Measurements from ENCODE around the gene CDK19.

CDK19 gene
- total RNA-seq: 24.7 to 27.3 (median 25.6) reads per million in 3 donors

- peak within 1 kb of the TSS; percentile 92 for H3K4me3 ChIP-seq (ENCODE audit: insufficient read depth, low read depth, low read length, poor library complexity, severe bottlenecking)
- H3K36me3 ChIP-seq (ENCODE audit: control insufficient read depth, insufficient read depth, low read length): no peaks in the 10 kb centered on the region
- H3K27me3 ChIP-seq (replicated peaks; ENCODE audit: control insufficient read depth, insufficient read depth, low read length, poor library complexity, severe bottlenecking): no peaks in the 10 kb centered on the region
- peak; percentile 98 to 99 (median 98) for DNase-seq
- H3K4me1 ChIP-seq (ENCODE audit: control insufficient read depth, insufficient read depth, low read length, poor library complexity, severe bottlenecking): peaks cover 5% of the 10 kb centered on the region
- peak within 1 kb of the TSS; percentile 93 for H3K27ac ChIP-seq (ENCODE audit: insufficient read depth, low read length, poor library complexity, severe bottlenecking)
- no peaks in the 10 kb centered on the region for H3K9me3 ChIP-seq (ENCODE audit: control insufficient read depth, low read length)
These were observed at the start of gene CDK19 for GRCh38 chr6:110815411-110816409. TSS of gene CDK19 (minus strand) at chr6:110815469. CDS start at chr6:110815136, 333 bp downstream.

- DNase-seq: no peak
- Histone ChIP-seq H3K27ac (ENCODE audit: insufficient read depth, low read length, poor library complexity, severe bottlenecking) (no peak overlapping the region), H3K4me1 (ENCODE audit: control insufficient read depth, insufficient read depth, low read length, poor library complexity, severe bottlenecking) (no peaks in the 10 kb centered on the region), H3K36me3 (ENCODE audit: control insufficient read depth, insufficient read depth, low read length) (no peaks in the 10 kb centered on the region), H3K27me3 (replicated peaks; ENCODE audit: control insufficient read depth, insufficient read depth, low read length, poor library complexity, severe bottlenecking) (no peaks in the 10 kb centered on the region), H3K9me3 (ENCODE audit: control insufficient read depth, low read length) (no peaks in the 10 kb centered on the region), H3K4me3 (ENCODE audit: insufficient read depth, low read depth, low read length, poor library complexity, severe bottlenecking) (no peak overlapping the region)
These were observed 49.6 kb upstream of the CDK19 start for GRCh38 chr6:110864824-110865223.

- H3K36me3 ChIP-seq (ENCODE audit: control insufficient read depth, insufficient read depth, low read length): no peaks in the 10 kb centered on the region
These were observed 44.1 kb upstream of the CDK19 start for GRCh38 chr6:110859335-110859792.

GRCh38 chr6:110858562-110859214, 43.4 kb upstream of the CDK19 start:
- H3K36me3 ChIP-seq (ENCODE audit: control insufficient read depth, insufficient read depth, low read length): no peaks in the 10 kb centered on the region
- no peak overlapping the region for H3K27ac ChIP-seq (ENCODE audit: insufficient read depth, low read length, poor library complexity, severe bottlenecking)
- H3K4me1 ChIP-seq (ENCODE audit: control insufficient read depth, insufficient read depth, low read length, poor library complexity, severe bottlenecking): no peaks in the 10 kb centered on the region
- no peaks in the 10 kb centered on the region for H3K9me3 ChIP-seq (ENCODE audit: control insufficient read depth, low read length)
- no peaks in the 10 kb centered on the region for H3K27me3 ChIP-seq (replicated peaks; ENCODE audit: control insufficient read depth, insufficient read depth, low read length, poor library complexity, severe bottlenecking)
- H3K4me3 ChIP-seq (ENCODE audit: insufficient read depth, low read depth, low read length, poor library complexity, severe bottlenecking): no peak overlapping the region
- no peak for DNase-seq

More at GRCh38 chr6:110859335-110859792, 44.1 kb upstream of the CDK19 start:
- no peak for DNase-seq
- Histone ChIP-seq H3K4me3 (ENCODE audit: insufficient read depth, low read depth, low read length, poor library complexity, severe bottlenecking) (no peak overlapping the region), H3K4me1 (ENCODE audit: control insufficient read depth, insufficient read depth, low read length, poor library complexity, severe bottlenecking) (no peaks in the 10 kb centered on the region), H3K27me3 (replicated peaks; ENCODE audit: control insufficient read depth, insufficient read depth, low read length, poor library complexity, severe bottlenecking) (no peaks in the 10 kb centered on the region), H3K27ac (ENCODE audit: insufficient read depth, low read length, poor library complexity, severe bottlenecking) (no peak overlapping the region), H3K9me3 (ENCODE audit: control insufficient read depth, low read length) (no peaks in the 10 kb centered on the region)

GRCh38 chr6:110858016-110858415, 42.7 kb upstream of the CDK19 start:
- no peaks in the 10 kb centered on the region for H3K36me3 ChIP-seq (ENCODE audit: control insufficient read depth, insufficient read depth, low read length)
- H3K4me1 ChIP-seq (ENCODE audit: control insufficient read depth, insufficient read depth, low read length, poor library complexity, severe bottlenecking): no peaks in the 10 kb centered on the region
- no peak for DNase-seq
- H3K9me3 ChIP-seq (ENCODE audit: control insufficient read depth, low read length): no peaks in the 10 kb centered on the region
- no peak overlapping the region for H3K4me3 ChIP-seq (ENCODE audit: insufficient read depth, low read depth, low read length, poor library complexity, severe bottlenecking)
- no peak overlapping the region for H3K27ac ChIP-seq (ENCODE audit: insufficient read depth, low read length, poor library complexity, severe bottlenecking)
- no peaks in the 10 kb centered on the region for H3K27me3 ChIP-seq (replicated peaks; ENCODE audit: control insufficient read depth, insufficient read depth, low read length, poor library complexity, severe bottlenecking)

GRCh38 chr6:110856296-110856695, 41.0 kb upstream of the CDK19 start:
- H3K27me3 ChIP-seq (replicated peaks; ENCODE audit: control insufficient read depth, insufficient read depth, low read length, poor library complexity, severe bottlenecking): no peaks in the 10 kb centered on the region
- no peak for DNase-seq
- H3K36me3 ChIP-seq (ENCODE audit: control insufficient read depth, insufficient read depth, low read length): no peaks in the 10 kb centered on the region
- no peak overlapping the region for H3K4me3 ChIP-seq (ENCODE audit: insufficient read depth, low read depth, low read length, poor library complexity, severe bottlenecking)
- no peaks in the 10 kb centered on the region for H3K4me1 ChIP-seq (ENCODE audit: control insufficient read depth, insufficient read depth, low read length, poor library complexity, severe bottlenecking)
- no peaks in the 10 kb centered on the region for H3K9me3 ChIP-seq (ENCODE audit: control insufficient read depth, low read length)
- no peak overlapping the region for H3K27ac ChIP-seq (ENCODE audit: insufficient read depth, low read length, poor library complexity, severe bottlenecking)

- H3K4me3 ChIP-seq (ENCODE audit: insufficient read depth, low read depth, low read length, poor library complexity, severe bottlenecking): no peak overlapping the region
- H3K27ac ChIP-seq (ENCODE audit: insufficient read depth, low read length, poor library complexity, severe bottlenecking): no peak overlapping the region
- no peaks in the 10 kb centered on the region for H3K9me3 ChIP-seq (ENCODE audit: control insufficient read depth, low read length)
- H3K27me3 ChIP-seq (replicated peaks; ENCODE audit: control insufficient read depth, insufficient read depth, low read length, poor library complexity, severe bottlenecking): no peaks in the 10 kb centered on the region
- no peak for DNase-seq
- no peaks in the 10 kb centered on the region for H3K4me1 ChIP-seq (ENCODE audit: control insufficient read depth, insufficient read depth, low read length, poor library complexity, severe bottlenecking)
- no peaks in the 10 kb centered on the region for H3K36me3 ChIP-seq (ENCODE audit: control insufficient read depth, insufficient read depth, low read length)
These were observed 38.6 kb upstream of the CDK19 start for GRCh38 chr6:110853754-110854477.

GRCh38 chr6:110852773-110853172, 37.5 kb upstream of the CDK19 start:
- H3K9me3 ChIP-seq (ENCODE audit: control insufficient read depth, low read length): no peaks in the 10 kb centered on the region
- H3K27me3 ChIP-seq (replicated peaks; ENCODE audit: control insufficient read depth, insufficient read depth, low read length, poor library complexity, severe bottlenecking): no peaks in the 10 kb centered on the region
- H3K4me1 ChIP-seq (ENCODE audit: control insufficient read depth, insufficient read depth, low read length, poor library complexity, severe bottlenecking): no peaks in the 10 kb centered on the region
- DNase-seq: no peak
- no peak overlapping the region for H3K27ac ChIP-seq (ENCODE audit: insufficient read depth, low read length, poor library complexity, severe bottlenecking)
- no peak overlapping the region for H3K4me3 ChIP-seq (ENCODE audit: insufficient read depth, low read depth, low read length, poor library complexity, severe bottlenecking)
- H3K36me3 ChIP-seq (ENCODE audit: control insufficient read depth, insufficient read depth, low read length): no peaks in the 10 kb centered on the region

GRCh38 chr6:110849781-110850180, 34.5 kb upstream of the CDK19 start:
- H3K4me1 ChIP-seq (ENCODE audit: control insufficient read depth, insufficient read depth, low read length, poor library complexity, severe bottlenecking): no peaks in the 10 kb centered on the region
- H3K27ac ChIP-seq (ENCODE audit: insufficient read depth, low read length, poor library complexity, severe bottlenecking): no peak overlapping the region
- H3K36me3 ChIP-seq (ENCODE audit: control insufficient read depth, insufficient read depth, low read length): no peaks in the 10 kb centered on the region
- H3K4me3 ChIP-seq (ENCODE audit: insufficient read depth, low read depth, low read length, poor library complexity, severe bottlenecking): no peak overlapping the region
- DNase-seq: no peak
- no peaks in the 10 kb centered on the region for H3K27me3 ChIP-seq (replicated peaks; ENCODE audit: control insufficient read depth, insufficient read depth, low read length, poor library complexity, severe bottlenecking)
- no peaks in the 10 kb centered on the region for H3K9me3 ChIP-seq (ENCODE audit: control insufficient read depth, low read length)
